Astrocyte (in vitro differentiated cells and primary cell): ENCODE data around the gene LZTR1. TPM values are rescaled to one million over a fixed set of nuclear protein-coding genes. Genes with fewer than 3 reads are reported as not detected.

Source experiments
- DNase-seq: peaks from one replicate; pipeline ENCODE4 v3.0.0-alpha.2; 2010; ENCODE audit warnings: low read depth
- FAIRE-seq: peaks from 2 replicates; lab custom pipeline; 2011; peaks lifted over from hg19 to GRCh38; lab: Jason Lieb, UNC
- H2AFZ ChIP-seq: 2 replicates; pipeline ENCODE4 v1.6.0; 2012; ENCODE audit warnings: low read depth, low read length, inconsistent platforms
- H3K27ac ChIP-seq: 2 replicates; pipeline ENCODE4 v1.5.1; 2011; ENCODE audit warnings: low read depth, low read length, inconsistent platforms
- H3K27me3 ChIP-seq: 2 replicates; pipeline ENCODE4 v1.6.0; 2011; ENCODE audit warnings: low read length, inconsistent platforms; ENCODE audit not compliant: insufficient read depth
- H3K36me3 ChIP-seq: 2 replicates; pipeline ENCODE4 v1.5.1; 2011; ENCODE audit warnings: low read length, inconsistent platforms; ENCODE audit not compliant: insufficient read depth
- H3K4me1 ChIP-seq: 2 replicates; pipeline ENCODE4 v1.5.1; 2011; ENCODE audit warnings: low read length, inconsistent platforms; ENCODE audit not compliant: insufficient read depth
- H3K4me2 ChIP-seq: 2 replicates; pipeline ENCODE4 v1.6.0; 2012; ENCODE audit warnings: low read length, inconsistent platforms
- H3K4me3 ChIP-seq: 2 replicates; pipeline ENCODE4 v1.5.1; 2011; ENCODE audit warnings: low read depth, mild to moderate bottlenecking, low read length, inconsistent platforms; ENCODE audit not compliant: insufficient read depth
- H3K79me2 ChIP-seq: 2 replicates; pipeline ENCODE4 v1.6.0; 2012; ENCODE audit warnings: mild to moderate bottlenecking, low read length, inconsistent platforms; ENCODE audit not compliant: insufficient read depth
- H3K9ac ChIP-seq: 2 replicates; pipeline ENCODE4 v1.6.0; 2012; ENCODE audit warnings: mild to moderate bottlenecking, low read length, inconsistent platforms
- H3K9me3 ChIP-seq: 2 replicates; pipeline ENCODE4 v1.5.1; 2012; ENCODE audit warnings: low read depth, mild to moderate bottlenecking, low read length, inconsistent platforms; ENCODE audit not compliant: insufficient read depth
- H4K20me1 ChIP-seq: 2 replicates; pipeline ENCODE4 v1.6.0; 2012; ENCODE audit warnings: low read length, inconsistent platforms; ENCODE audit not compliant: insufficient read depth
- H3K27ac Mint-ChIP-seq: one replicate; pipeline ENCODE4 v1.8.0; 2021; ENCODE audit warnings: mild to moderate bottlenecking, mixed read lengths; ENCODE audit not compliant: unreplicated experiment
- H3K27me3 Mint-ChIP-seq: one replicate; pipeline ENCODE4 v1.8.0; 2021; ENCODE audit warnings: low read depth, mixed read lengths; ENCODE audit not compliant: unreplicated experiment
- H3K36me3 Mint-ChIP-seq: one replicate; pipeline ENCODE4 v1.8.0; 2021; ENCODE audit warnings: low read depth, mixed read lengths; ENCODE audit not compliant: unreplicated experiment
- H3K4me1 Mint-ChIP-seq: one replicate; pipeline ENCODE4 v1.8.0; 2021; ENCODE audit warnings: low read depth, mixed read lengths; ENCODE audit not compliant: unreplicated experiment
- H3K4me3 Mint-ChIP-seq: one replicate; pipeline ENCODE4 v1.8.0; 2021; ENCODE audit warnings: mild to moderate bottlenecking, moderate library complexity, mixed read lengths; ENCODE audit not compliant: unreplicated experiment
- H3K9me3 Mint-ChIP-seq: one replicate; pipeline ENCODE4 v1.8.0; 2021; ENCODE audit warnings: mild to moderate bottlenecking, mixed read lengths; ENCODE audit not compliant: unreplicated experiment
- CTCF ChIP-seq: IDR thresholded peaks from 2 replicates; pipeline ENCODE4 v1.5.1; 2011; ENCODE audit warnings: low read depth, mild to moderate bottlenecking, inconsistent platforms, low read length, moderate library complexity; ENCODE audit not compliant: insufficient read depth
- EZH2 ChIP-seq: IDR thresholded peaks from 2 replicates; pipeline ENCODE4 v1.6.1; 2012; ENCODE audit warnings: mild to moderate bottlenecking, low read length, inconsistent platforms; ENCODE audit not compliant: insufficient read depth
- total RNA-seq: library from RNA; stranded (reverse); gene quantifications from 2 replicates; pipeline ENCODE4 v1.2.1, GENCODE V29; 2021

LZTR1 gene
- total RNA-seq, 1 donor from 2014 or later = 62.0 TPM

DNA sequence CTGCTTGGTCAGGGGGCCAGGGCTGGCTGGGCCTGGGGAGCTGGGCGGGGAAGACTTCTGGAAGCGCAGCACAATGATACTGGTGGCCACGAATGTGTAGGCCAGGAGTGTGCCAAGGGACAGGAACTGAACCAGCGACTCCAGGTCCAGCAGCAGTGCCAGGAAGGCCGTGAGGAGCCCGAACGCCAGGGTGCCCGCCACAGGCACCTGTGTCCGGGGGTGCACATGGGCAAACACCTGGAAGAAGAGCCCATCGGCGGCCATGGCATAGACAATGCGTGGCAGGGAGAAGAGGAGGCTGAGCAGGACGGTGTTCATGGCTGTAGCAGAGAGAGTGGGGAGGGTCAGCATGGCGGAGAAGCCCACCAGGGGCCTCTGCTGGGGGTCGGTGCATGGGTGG lies 47.9 kb downstream of the LZTR1 start:
- Mint-ChIP-seq H3K4me1 (peaks cover 6% of the 10 kb centered on the region), H3K9me3 (no peaks in the 10 kb centered on the region), H3K36me3 (no peaks in the 10 kb centered on the region), H3K27me3 (peaks cover 40% of the 10 kb centered on the region), H3K4me3 (no peak overlapping the region), H3K27ac (no peak overlapping the region)
- Histone ChIP-seq H3K4me2 (no peak overlapping the region), H3K9ac (no peak overlapping the region), H4K20me1 (no peaks in the 10 kb centered on the region), H3K27me3 (peaks cover 15% of the 10 kb centered on the region), H3K36me3 (no peaks in the 10 kb centered on the region), H3K27ac (no peak overlapping the region), H3K79me2 (no peaks in the 10 kb centered on the region), H3K4me3 (no peak overlapping the region), H2AFZ (no peak overlapping the region), H3K9me3 (no peaks in the 10 kb centered on the region), H3K4me1 (peaks cover 7% of the 10 kb centered on the region)
- DNase-seq (no peak), FAIRE-seq (no peak)
- no peak for TF ChIP-seq EZH2

- Mint-ChIP-seq H3K27ac (no peak overlapping the region), H3K9me3 (no peaks in the 10 kb centered on the region), H3K4me3 (no peak overlapping the region), H3K36me3 (no peaks in the 10 kb centered on the region), H3K27me3 (peaks cover 32% of the 10 kb centered on the region), H3K4me1 (peaks cover 3% of the 10 kb centered on the region)
- Histone ChIP-seq H3K9ac (no peak overlapping the region), H3K27me3 (peaks cover 15% of the 10 kb centered on the region), H3K4me1 (peaks cover 7% of the 10 kb centered on the region), H3K79me2 (no peaks in the 10 kb centered on the region), H3K9me3 (no peaks in the 10 kb centered on the region), H4K20me1 (no peaks in the 10 kb centered on the region), H3K27ac (no peak overlapping the region), H3K4me2 (no peak overlapping the region), H3K36me3 (no peaks in the 10 kb centered on the region), H2AFZ (no peak overlapping the region), H3K4me3 (no peak overlapping the region)
- FAIRE-seq = no peak
- TF ChIP-seq EZH2 = no peak
- no peak for TF ChIP-seq CTCF
- DNase-seq = no peak
Measured at GRCh38 chr22:21030621-21031544, 48.8 kb downstream of the LZTR1 start.

DNA sequence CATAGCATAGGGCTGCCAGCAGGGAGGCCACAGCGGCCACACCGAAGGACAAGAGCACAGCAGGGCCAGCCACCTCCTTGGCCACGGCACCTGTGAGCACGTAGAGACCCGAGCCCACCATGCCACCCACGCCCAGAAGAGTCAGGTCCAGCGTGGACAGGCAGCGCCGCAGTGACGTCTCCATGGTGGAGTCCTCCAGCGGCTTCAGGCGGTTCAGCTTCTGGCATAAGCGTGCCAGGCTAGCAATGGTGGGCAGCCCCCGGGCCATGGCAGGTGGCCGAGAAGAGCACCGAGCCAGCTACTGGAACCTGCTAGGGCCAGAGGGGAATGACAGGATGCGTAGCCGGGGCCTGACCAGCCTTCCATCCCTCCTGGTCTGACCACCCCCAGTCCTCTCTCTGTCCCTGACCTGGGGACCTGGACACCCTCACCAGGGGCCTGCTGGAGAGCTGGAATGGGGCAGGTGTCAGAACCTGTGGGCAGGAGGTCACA lies 49.5 kb downstream of the LZTR1 start:
- DNase-seq (no peak), FAIRE-seq (no peak)
- no peak overlapping the region for H3K9ac ChIP-seq
- Mint-ChIP-seq H3K27ac (no peak overlapping the region), H3K27me3 (peaks cover 29% of the 10 kb centered on the region), H3K9me3 (no peaks in the 10 kb centered on the region), H3K4me3 (no peak overlapping the region), H3K4me1 (peaks cover 3% of the 10 kb centered on the region), H3K36me3 (no peaks in the 10 kb centered on the region)
- peaks cover 15% of the 10 kb centered on the region for H3K27me3 ChIP-seq
- no peak overlapping the region for H3K4me3 ChIP-seq
- H3K36me3 ChIP-seq = no peaks in the 10 kb centered on the region
- H3K4me1 ChIP-seq = peaks cover 7% of the 10 kb centered on the region
- H3K27ac ChIP-seq = no peak overlapping the region
- H3K9me3 ChIP-seq = no peaks in the 10 kb centered on the region
- no peaks in the 10 kb centered on the region for H4K20me1 ChIP-seq
- H3K4me2 ChIP-seq = no peak overlapping the region
- no peak for TF ChIP-seq EZH2
- TF ChIP-seq CTCF = no peak
- no peaks in the 10 kb centered on the region for H3K79me2 ChIP-seq
- H2AFZ ChIP-seq = no peak overlapping the region
